ENCODE measurements around the gene FICD. TPM values are rescaled to one million over a fixed set of nuclear protein-coding genes. Genes with fewer than 3 reads are reported as not detected.

FICD gene
- total and polyA plus RNA-seq, 11 donors, result 1.4 to 6.6 (median 3.5) TPM

- intact Hi-C loops (cut with DNase I), result no loop called here
- Histone ChIP-seq H3K27me3 (no peaks in the 10 kb centered on the region), H3K36me3 (peaks cover 0 to 100% (median 100%) of the 10 kb centered on the region in 9 donors), H3K27ac (no peak overlapping the region), H3K4me1 (no peaks in the 10 kb centered on the region), H3K4me3 (no peak overlapping the region), H3K9me3 (no peaks in the 10 kb centered on the region)
- no peak for DNase-seq
- no peak for ATAC-seq
- TF ChIP-seq POLR2A (IDR thresholded peaks at IDR 0.05), result no peak
- TF ChIP-seq, protein P1, sequence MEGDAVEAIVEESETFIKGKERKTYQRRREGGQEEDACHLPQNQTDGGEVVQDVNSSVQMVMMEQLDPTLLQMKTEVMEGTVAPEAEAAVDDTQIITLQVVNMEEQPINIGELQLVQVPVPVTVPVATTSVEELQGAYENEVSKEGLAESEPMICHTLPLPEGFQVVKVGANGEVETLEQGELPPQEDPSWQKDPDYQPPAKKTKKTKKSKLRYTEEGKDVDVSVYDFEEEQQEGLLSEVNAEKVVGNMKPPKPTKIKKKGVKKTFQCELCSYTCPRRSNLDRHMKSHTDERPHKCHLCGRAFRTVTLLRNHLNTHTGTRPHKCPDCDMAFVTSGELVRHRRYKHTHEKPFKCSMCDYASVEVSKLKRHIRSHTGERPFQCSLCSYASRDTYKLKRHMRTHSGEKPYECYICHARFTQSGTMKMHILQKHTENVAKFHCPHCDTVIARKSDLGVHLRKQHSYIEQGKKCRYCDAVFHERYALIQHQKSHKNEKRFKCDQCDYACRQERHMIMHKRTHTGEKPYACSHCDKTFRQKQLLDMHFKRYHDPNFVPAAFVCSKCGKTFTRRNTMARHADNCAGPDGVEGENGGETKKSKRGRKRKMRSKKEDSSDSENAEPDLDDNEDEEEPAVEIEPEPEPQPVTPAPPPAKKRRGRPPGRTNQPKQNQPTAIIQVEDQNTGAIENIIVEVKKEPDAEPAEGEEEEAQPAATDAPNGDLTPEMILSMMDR (IDR thresholded peaks at IDR 0.05), result no peak
- 70 to 79% (median 73%) methylated on average over 10 of the region's 10 CpGs for WGBS, 4 donors
Measured at GRCh38 chr12:108526482-108527165, 11.5 kb downstream of the FICD start.

GRCh38 chr12:108527166-108527496 lies 12.1 kb downstream of the FICD start:
- no peaks in the 10 kb centered on the region for H3K27me3 ChIP-seq
- H3K36me3 ChIP-seq, result peaks cover 0 to 100% (median 100%) of the 10 kb centered on the region in 9 donors
- H3K9me3 ChIP-seq, result no peaks in the 10 kb centered on the region
- no peak overlapping the region for H3K4me3 ChIP-seq
- no peaks in the 10 kb centered on the region for H3K4me1 ChIP-seq
- 83 to 90% (median 86%) methylated on average over 6 of the region's 6 CpGs for WGBS, 4 donors
- DNase-seq, result no peak
- TF ChIP-seq, protein P1 (IDR thresholded peaks at IDR 0.05), result no peak
- no peak for TF ChIP-seq POLR2A (IDR thresholded peaks at IDR 0.05)
- ATAC-seq, result no peak
- no peak overlapping the region for H3K27ac ChIP-seq
- intact Hi-C loops (cut with DNase I), result no loop called here

- Histone ChIP-seq H3K9me3 (no peaks in the 10 kb centered on the region), H3K27me3 (no peaks in the 10 kb centered on the region), H3K4me1 (no peaks in the 10 kb centered on the region), H3K4me3 (no peak overlapping the region), H3K36me3 (peaks cover 0 to 100% (median 100%) of the 10 kb centered on the region in 9 donors), H3K27ac (no peak overlapping the region)
- intact Hi-C loops (cut with DNase I), result no loop called here
- ATAC-seq (no peak), DNase-seq (no peak)
- WGBS, 4 donors, result 92 to 94% (median 94%) methylated on average over 9 of the region's 9 CpGs
- no peak for TF ChIP-seq POLR2A (IDR thresholded peaks at IDR 0.05)
- TF ChIP-seq, protein P1 (IDR thresholded peaks at IDR 0.05), result no peak
Measured at GRCh38 chr12:108530161-108530560, 15.1 kb downstream of the FICD start.

DNA sequence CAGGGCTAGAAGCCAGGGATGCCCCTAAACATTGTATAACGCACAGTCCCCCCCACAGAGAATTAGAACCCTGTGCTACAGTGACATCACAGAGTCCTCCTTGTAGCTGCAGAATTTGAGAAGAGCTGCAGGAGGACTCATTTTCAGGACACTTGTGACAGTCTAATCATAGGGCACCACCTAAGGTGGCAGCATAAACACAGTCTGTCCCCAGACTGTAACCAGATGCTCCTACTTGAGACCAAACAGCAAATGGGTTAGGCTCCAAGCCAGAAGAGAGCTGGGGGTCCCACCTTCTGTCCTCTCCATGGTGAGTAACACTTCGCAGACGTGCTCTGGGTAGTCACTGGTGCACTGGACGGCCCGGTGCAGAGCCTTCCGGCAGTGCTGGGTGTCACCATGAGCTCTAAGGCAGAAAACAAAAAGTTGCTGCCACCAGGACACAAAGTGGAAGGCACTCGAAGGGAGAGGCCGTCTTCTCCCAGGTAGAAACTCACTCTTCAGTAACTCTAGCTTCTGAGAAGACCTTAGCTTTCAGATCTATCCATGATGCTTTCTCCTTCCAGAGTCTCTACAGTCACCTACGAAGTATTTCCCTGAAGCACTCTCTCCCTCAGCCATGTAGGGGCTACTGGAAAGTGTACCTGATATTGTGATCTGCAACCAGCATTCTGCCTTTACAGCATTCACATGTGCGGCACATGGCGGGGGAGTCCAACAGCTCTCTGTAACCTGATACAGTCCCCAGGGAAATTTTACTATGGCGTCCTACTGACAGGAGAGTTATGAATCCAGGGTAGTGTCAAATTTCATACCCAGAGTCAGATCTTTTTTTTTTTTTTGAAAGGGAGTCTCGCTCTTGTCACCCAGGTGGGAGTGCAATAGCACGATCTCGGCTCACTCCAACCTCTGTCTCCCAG lies 17.1 kb downstream of the FICD start:
- H3K27me3 ChIP-seq, result no peaks in the 10 kb centered on the region
- H3K9me3 ChIP-seq, result no peaks in the 10 kb centered on the region
- H3K4me3 ChIP-seq, result no peak overlapping the region
- peaks cover 0 to 4% (median 0%) of the 10 kb centered on the region in 12 donors for H3K4me1 ChIP-seq
- peaks cover 0 to 100% (median 100%) of the 10 kb centered on the region in 9 donors for H3K36me3 ChIP-seq
- TF ChIP-seq POLR2A (IDR thresholded peaks at IDR 0.05), result no peak
- TF ChIP-seq, protein P1 (IDR thresholded peaks at IDR 0.05), result no peak
- ATAC-seq (no peak), DNase-seq (no peak)
- intact Hi-C loops (cut with DNase I), result no loop called here
- 92 to 95% (median 94%) methylated on average over 14 to 15 of the region's 15 CpGs for WGBS, 4 donors
- H3K27ac ChIP-seq, result no peak overlapping the region
